GM12865 (cell line): ENCODE measurements around the gene ARF4.

ENCODE experiments used
- DNase-seq: peaks from one replicate; pipeline ENCODE4 v3.0.0; 2010; ENCODE audit warnings: low read depth
- H3K4me3 ChIP-seq: 2 replicates; pipeline ENCODE4 v1.5.1; 2011; ENCODE audit warnings: mild to moderate bottlenecking, low read depth, low read length, control low read depth
- CTCF ChIP-seq: IDR thresholded peaks from 2 replicates; pipeline ENCODE4 v1.5.1; 2011; ENCODE audit warnings: low read length, control low read depth, low read depth, inconsistent platforms; ENCODE audit not compliant: insufficient read depth; ENCODE audit errors: missing control alignments

Gene ARF4

DNA sequence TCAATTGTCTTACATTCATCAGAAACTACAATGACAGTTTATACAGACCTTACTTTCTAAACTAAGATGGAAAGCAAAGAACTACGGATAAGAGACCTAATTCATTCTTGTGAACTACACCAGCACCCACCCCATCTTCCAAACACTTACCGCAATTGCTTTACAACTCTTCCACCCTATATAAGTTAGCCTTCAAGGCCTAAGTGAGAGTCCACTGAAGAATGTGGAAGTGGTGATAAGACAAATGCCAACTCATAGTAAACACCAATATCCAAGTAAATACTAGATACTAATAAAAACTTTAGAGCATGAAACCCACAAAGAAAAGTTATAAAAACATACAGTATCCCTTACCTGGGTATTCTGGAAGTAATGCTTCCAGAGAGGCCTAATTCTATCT is 13.6 kb downstream of the ARF4 start:
- H3K4me3 ChIP-seq, result no peak overlapping the region
- no peak for TF ChIP-seq CTCF
- DNase-seq, result no peak

- peak; percentile 37 for DNase-seq
- TF ChIP-seq CTCF, result no peak
- H3K4me3 ChIP-seq, result no peak overlapping the region
These were observed 14.5 kb downstream of the ARF4 start for GRCh38 chr3:57582474-57583168.

DNA sequence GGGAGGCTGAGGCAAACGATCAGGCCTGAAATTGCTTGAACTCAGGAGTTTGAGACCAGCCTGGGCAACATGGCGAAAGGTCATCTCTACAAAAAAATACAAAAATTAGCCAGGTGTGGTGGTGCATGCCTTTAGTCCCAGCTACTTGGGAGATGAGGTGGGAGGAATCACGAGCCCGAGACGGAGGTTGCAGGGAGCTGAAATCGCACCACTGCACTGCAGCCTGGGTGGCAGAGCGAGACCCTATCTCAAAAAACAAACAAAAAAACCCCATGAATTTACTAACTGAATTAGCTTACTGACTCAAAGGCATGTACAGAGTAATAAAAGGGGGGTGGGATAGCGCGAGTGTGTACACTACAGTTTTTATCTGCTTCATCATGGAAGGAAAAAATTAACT is 19.3 kb downstream of the ARF4 start:
- no peak for TF ChIP-seq CTCF
- H3K4me3 ChIP-seq, result no peak overlapping the region
- DNase-seq, result no peak

DNA sequence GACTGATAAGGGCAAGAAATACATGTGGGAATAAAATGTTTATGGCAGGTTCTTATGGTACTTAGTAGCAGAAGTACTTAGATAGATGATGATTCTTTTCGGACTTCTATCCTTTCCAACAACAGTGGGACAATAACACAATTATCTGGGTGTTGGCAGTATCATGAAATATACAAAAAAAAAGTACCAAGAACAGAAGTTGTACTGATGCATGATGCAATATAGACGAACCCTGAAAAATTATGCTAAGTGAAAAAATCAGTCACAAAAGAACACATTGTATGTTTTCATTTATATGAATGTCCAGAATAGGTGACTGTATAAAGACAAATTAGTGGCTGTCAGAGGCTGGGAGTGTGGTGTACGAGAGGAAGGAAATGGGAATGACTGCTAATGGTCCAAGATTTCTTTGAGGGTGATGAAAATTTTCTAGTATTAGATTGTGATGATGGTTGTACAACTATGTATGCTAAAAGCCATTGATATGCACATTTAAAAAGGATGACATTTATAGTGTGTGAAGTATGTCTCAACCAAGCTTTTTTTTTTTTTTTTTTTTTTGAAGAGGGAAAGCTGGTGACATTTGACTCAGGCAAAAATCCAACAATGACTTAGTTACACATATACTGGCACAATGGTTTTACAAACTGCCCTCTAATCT is 21.0 kb downstream of the ARF4 start:
- no peak for TF ChIP-seq CTCF
- H3K4me3 ChIP-seq, result no peak overlapping the region
- no peak for DNase-seq

- no peak for DNase-seq
- no peak for TF ChIP-seq CTCF
- H3K4me3 ChIP-seq, result no peak overlapping the region
These were observed 25.0 kb downstream of the ARF4 start for GRCh38 chr3:57572096-57572495.

DNA sequence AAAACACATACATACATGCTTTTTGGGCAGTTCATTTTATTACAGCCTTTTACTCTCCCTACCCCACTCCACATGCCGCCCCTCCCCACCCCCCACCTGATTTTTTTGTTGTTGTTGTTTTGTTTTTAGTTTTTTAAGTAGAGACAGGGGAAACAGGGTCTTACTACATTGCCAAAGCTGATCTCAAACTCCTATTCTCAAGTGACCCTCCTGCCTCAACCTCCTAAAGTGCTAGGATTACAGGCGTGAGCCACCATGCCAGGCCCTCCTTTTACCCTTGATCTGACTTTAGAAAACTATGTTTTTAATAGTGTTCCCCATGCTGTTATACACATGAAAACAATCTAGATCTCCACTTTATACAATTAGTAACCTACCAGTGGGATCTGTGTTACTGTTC is 26.3 kb downstream of the ARF4 start:
- DNase-seq, result no peak
- TF ChIP-seq CTCF, result no peak
- no peak overlapping the region for H3K4me3 ChIP-seq
